Glutamatergic neuron (in vitro differentiated cells): ENCODE data around the gene P2RY4. TPM values are rescaled to one million over a fixed set of nuclear protein-coding genes. Genes with fewer than 3 reads are reported as not detected.

Experiments
- DNase-seq: peaks from one replicate; pipeline ENCODE4 v3.0.0; 2022
- H3K27ac Mint-ChIP-seq: one replicate; pipeline ENCODE4 v1.8.0; 2020; ENCODE audit warnings: mild to moderate bottlenecking, mixed read lengths, inconsistent platforms; ENCODE audit not compliant: unreplicated experiment
- H3K27me3 Mint-ChIP-seq: one replicate; pipeline ENCODE4 v1.8.0; 2020; ENCODE audit warnings: mild to moderate bottlenecking, moderate library complexity, mixed read lengths, inconsistent platforms; ENCODE audit not compliant: unreplicated experiment
- H3K36me3 Mint-ChIP-seq: one replicate; pipeline ENCODE4 v1.8.0; 2020; ENCODE audit warnings: mild to moderate bottlenecking, mixed read lengths, inconsistent platforms; ENCODE audit not compliant: unreplicated experiment
- H3K4me1 Mint-ChIP-seq: one replicate; pipeline ENCODE4 v1.8.0; 2020; ENCODE audit warnings: mild to moderate bottlenecking, low read depth, mixed read lengths, inconsistent platforms; ENCODE audit not compliant: unreplicated experiment
- H3K4me3 Mint-ChIP-seq: one replicate; pipeline ENCODE4 v1.8.0; 2020; ENCODE audit warnings: mild to moderate bottlenecking, mixed read lengths, inconsistent platforms; ENCODE audit not compliant: unreplicated experiment
- H3K9me3 Mint-ChIP-seq: one replicate; pipeline ENCODE4 v1.8.0; 2020; ENCODE audit warnings: mild to moderate bottlenecking, moderate library complexity, mixed read lengths, inconsistent platforms; ENCODE audit not compliant: unreplicated experiment
- CTCF ChIP-seq: fragments of 200-600 bp; sonication (generic); IDR thresholded peaks from one replicate; pipeline ENCODE4 v1.5.0; 2021; ENCODE audit not compliant: partially characterized antibody, unreplicated experiment
- long read RNA-seq: library from polyadenylated mRNA; unstranded; transcript quantifications from one replicate; pipeline ENCODE4 v2.0.0, GENCODE V29; 2020; ENCODE audit not compliant: unreplicated experiment
- total RNA-seq: library from RNA; stranded (reverse); fragmentation: NEBNext Ultra II Directional; extraction: Animal tissue kit (Norgen Biotek cat#: 25700); gene quantifications from one replicate; pipeline ENCODE4 v1.2.1, GENCODE V29; 2021; ENCODE audit not compliant: unreplicated experiment

P2RY4 gene
- 0.27 TPM for total RNA-seq
- long read RNA-seq: 0 reads

- Mint-ChIP-seq H3K27me3 (peaks cover 4% of the 10 kb centered on the region), H3K9me3 (peaks cover 2% of the 10 kb centered on the region), H3K36me3 (no peaks in the 10 kb centered on the region), H3K4me1 (no peaks in the 10 kb centered on the region), H3K27ac (no peak within 1 kb of the TSS), H3K4me3 (no peak within 1 kb of the TSS)
- DNase-seq: no peak
- no peak for TF ChIP-seq CTCF
These were observed at the start of gene P2RY4 for GRCh38 chrX:70260104-70260503. P2RY4 (minus strand) TSS chrX:70260204; CDS start chrX:70259624, 580 bp downstream.

GRCh38 chrX:70301716-70302115 is 41.7 kb upstream of the P2RY4 start:
- H3K27ac Mint-ChIP-seq: no peak overlapping the region
- no peaks in the 10 kb centered on the region for H3K36me3 Mint-ChIP-seq

GRCh38 chrX:70293621-70294020 is 33.6 kb upstream of the P2RY4 start:
- H3K9me3 Mint-ChIP-seq: no peaks in the 10 kb centered on the region
- H3K27ac Mint-ChIP-seq: no peak overlapping the region
- no peak overlapping the region for H3K4me3 Mint-ChIP-seq
- H3K36me3 Mint-ChIP-seq: no peaks in the 10 kb centered on the region
- no peaks in the 10 kb centered on the region for H3K27me3 Mint-ChIP-seq
- H3K4me1 Mint-ChIP-seq: peaks cover 2% of the 10 kb centered on the region
- TF ChIP-seq CTCF: no peak
- no peak for DNase-seq

More at GRCh38 chrX:70301716-70302115, 41.7 kb upstream of the P2RY4 start:
- no peaks in the 10 kb centered on the region for H3K4me1 Mint-ChIP-seq
- no peak for TF ChIP-seq CTCF
- H3K27me3 Mint-ChIP-seq: peaks cover 1% of the 10 kb centered on the region
- no peaks in the 10 kb centered on the region for H3K9me3 Mint-ChIP-seq
- no peak for DNase-seq
- H3K4me3 Mint-ChIP-seq: no peak overlapping the region

GRCh38 chrX:70292788-70293187 is 32.8 kb upstream of the P2RY4 start:
- DNase-seq: no peak
- Mint-ChIP-seq H3K4me1 (peaks cover 2% of the 10 kb centered on the region), H3K36me3 (no peaks in the 10 kb centered on the region), H3K27me3 (no peaks in the 10 kb centered on the region), H3K4me3 (no peak overlapping the region), H3K9me3 (no peaks in the 10 kb centered on the region), H3K27ac (no peak overlapping the region)
- TF ChIP-seq CTCF: no peak

- Mint-ChIP-seq H3K9me3 (no peaks in the 10 kb centered on the region), H3K4me1 (peaks cover 2% of the 10 kb centered on the region), H3K27me3 (no peaks in the 10 kb centered on the region), H3K36me3 (no peaks in the 10 kb centered on the region), H3K27ac (peak within 1 kb of the TSS; percentile 22), H3K4me3 (peak within 1 kb of the TSS; percentile 93)
- TF ChIP-seq CTCF: no peak
- DNase-seq: peak; percentile 83
These were observed 30.1 kb upstream of the P2RY4 start, which contains the start of the genes KIF4A and PDZD11 for GRCh38 chrX:70289793-70290770. KIF4A (plus strand) TSS chrX:70290104; CDS start chrX:70290459, 355 bp downstream. PDZD11 (minus strand) TSS chrX:70289927; CDS start chrX:70289341, 586 bp downstream.
